HG03354 (cell line): ENCODE results near the gene WASHC2C.
"Not testable (repeated sequence)": the region's sequence is repeated elsewhere in the genome, so short reads cannot be mapped to it uniquely, and the experiment has no call there.

Experiments used
- ATAC-seq: cut with Tn5 transposase; IDR thresholded peaks from one replicate; pipeline ENCODE4 v1.9.1; 2021; ENCODE audit warnings: mild to moderate bottlenecking; ENCODE audit not compliant: unreplicated experiment, poor library complexity, severe bottlenecking

WASHC2C gene

GRCh38 chr10:45757661-45758396 lies 30.8 kb downstream of the WASHC2C start:
- ATAC-seq: not testable (repeated sequence)

- peak; percentile 76 for ATAC-seq
Observed at GRCh38 chr10:45761622-45762021, 34.6 kb downstream of the WASHC2C start.

- not testable (repeated sequence) for ATAC-seq
Observed at GRCh38 chr10:45763037-45763436, 36.0 kb downstream of the WASHC2C start.

GRCh38 chr10:45768334-45768733 lies 41.3 kb downstream of the WASHC2C start:
- ATAC-seq: not testable (repeated sequence)

- ATAC-seq: not testable (repeated sequence)
Observed at GRCh38 chr10:45771757-45772461, 44.8 kb downstream of the WASHC2C start.

GRCh38 chr10:45786217-45786616 lies 59.2 kb downstream of the WASHC2C start:
- not testable (repeated sequence) for ATAC-seq

GRCh38 chr10:45787212-45787741 lies 60.2 kb downstream of the WASHC2C start:
- not testable (repeated sequence) for ATAC-seq

- not testable (repeated sequence) for ATAC-seq
Observed at GRCh38 chr10:45789991-45790390, 62.9 kb downstream of the WASHC2C start.

GRCh38 chr10:45790694-45791426 lies 63.8 kb downstream of the WASHC2C start:
- ATAC-seq: not testable (repeated sequence)

GRCh38 chr10:45794761-45795160 lies 67.7 kb downstream of the WASHC2C start:
- ATAC-seq: not testable (repeated sequence)

GRCh38 chr10:45803060-45804010 lies 76.3 kb downstream of the WASHC2C start:
- ATAC-seq: not testable (repeated sequence)

GRCh38 chr10:45804996-45805395 lies 77.9 kb downstream of the WASHC2C start:
- ATAC-seq: not testable (repeated sequence)

- ATAC-seq: no peak
Observed at GRCh38 chr10:45809837-45810236, 82.8 kb downstream of the WASHC2C start.

GRCh38 chr10:45811075-45811474 lies 84.0 kb downstream of the WASHC2C start:
- no peak for ATAC-seq

- ATAC-seq: not testable (repeated sequence)
Observed at GRCh38 chr10:45812959-45813358, 85.9 kb downstream of the WASHC2C start.

GRCh38 chr10:45814146-45814545 lies 87.1 kb downstream of the WASHC2C start:
- ATAC-seq: not testable (repeated sequence)

GRCh38 chr10:45817130-45817859 lies 90.2 kb downstream of the WASHC2C start:
- no peak for ATAC-seq

GRCh38 chr10:45817912-45818311 lies 90.8 kb downstream of the WASHC2C start:
- ATAC-seq: no peak
